Left lung (tissue), 14 donors: ENCODE data around the gene OSBPL8. TPM values are rescaled to one million over a fixed set of nuclear protein-coding genes. Genes with fewer than 3 reads are reported as not detected.

Experiments
- ATAC-seq: fragments of 200-7000 bp; cut with Tn5 transposase; one replicate; pipeline ENCODE4 v1.9.1; 2020; ENCODE audit warnings: moderate library complexity
- DNase-seq, 4 donors: peaks; one replicate each; pipeline ENCODE4 v3.0.0-alpha.2; 2013 to 2020
- H3K27ac ChIP-seq, 2 donors: fragments of 200-600 bp; sonication (generic) in 1 of 2; one replicate each; pipeline versions ENCODE4 v1.5.0 to v1.8.0; 2020 to 2021
- H3K27me3 ChIP-seq, 2 donors: fragments of 200-600 bp; sonication (generic) in 1 of 2; one replicate each; pipeline versions ENCODE4 v1.5.0 to v1.8.0; 2020 to 2021
- H3K36me3 ChIP-seq, 2 donors: fragments of 200-600 bp; sonication (generic) in 1 of 2; one replicate each; pipeline versions ENCODE4 v1.5.0 to v1.8.0; 2020 to 2021
- H3K4me1 ChIP-seq, 2 donors: fragments of 200-600 bp; one replicate each; pipeline ENCODE4 v1.8.0; 2021
- H3K4me3 ChIP-seq, 2 donors: fragments of 200-600 bp; sonication (generic) in 1 of 2; one replicate each; pipeline versions ENCODE4 v1.5.0 to v1.8.0; 2020 to 2021; ENCODE audit warnings: mild to moderate bottlenecking in 1 of 2
- H3K9me3 ChIP-seq, 2 donors: fragments of 200-600 bp; sonication (generic) in 1 of 2; one replicate each; pipeline versions ENCODE4 v1.5.0 to v1.8.0; 2020 to 2021
- intact Hi-C, 2 donors: fragments of 100-400 bp; cut with DNase I; formaldehyde crosslinking; loops; one replicate each; pipeline versions ENCODE4 v1.11.2 to v1.14.2; 2022
- long read RNA-seq, 12 donors: library from polyadenylated mRNA in 2 of 12; unstranded in 2 of 12; transcript quantifications; one replicate each; pipeline ENCODE4 v2.0.0 and lab custom pipeline, GENCODE V29; 2019 to 2026
- polyA plus RNA-seq, 6 donors: library from polyadenylated mRNA; unstranded; fragments of 120-200 nt; gene quantifications; one replicate each; pipeline ENCODE4 v1.2.1, GENCODE V29; 2013; ENCODE audit not compliant: insufficient read length in 6 of 6
- total RNA-seq, 2 donors: library from RNA; stranded (reverse); fragmentation: NEBNext Ultra II Directional; extraction: Animal tissue kit (Norgen Biotek cat#: 25700); gene quantifications; one replicate each; pipeline ENCODE4 v1.2.1, GENCODE V29; 2021
- TF ChIP-seq, protein P1 (sequence below), 2 donors: fragments of 200-600 bp; sonication (generic) in 1 of 2; IDR thresholded peaks; one replicate each; pipeline versions ENCODE4 v1.5.0 to v1.8.0; 2021; ENCODE audit warnings: antibody characterized with exemption in 2 of 2
- donor health status: DM: no; HTN: yes; CAD: no.
- donor health status: DM: no; HTN: no; CAD: no.

OSBPL8 gene, protein sequence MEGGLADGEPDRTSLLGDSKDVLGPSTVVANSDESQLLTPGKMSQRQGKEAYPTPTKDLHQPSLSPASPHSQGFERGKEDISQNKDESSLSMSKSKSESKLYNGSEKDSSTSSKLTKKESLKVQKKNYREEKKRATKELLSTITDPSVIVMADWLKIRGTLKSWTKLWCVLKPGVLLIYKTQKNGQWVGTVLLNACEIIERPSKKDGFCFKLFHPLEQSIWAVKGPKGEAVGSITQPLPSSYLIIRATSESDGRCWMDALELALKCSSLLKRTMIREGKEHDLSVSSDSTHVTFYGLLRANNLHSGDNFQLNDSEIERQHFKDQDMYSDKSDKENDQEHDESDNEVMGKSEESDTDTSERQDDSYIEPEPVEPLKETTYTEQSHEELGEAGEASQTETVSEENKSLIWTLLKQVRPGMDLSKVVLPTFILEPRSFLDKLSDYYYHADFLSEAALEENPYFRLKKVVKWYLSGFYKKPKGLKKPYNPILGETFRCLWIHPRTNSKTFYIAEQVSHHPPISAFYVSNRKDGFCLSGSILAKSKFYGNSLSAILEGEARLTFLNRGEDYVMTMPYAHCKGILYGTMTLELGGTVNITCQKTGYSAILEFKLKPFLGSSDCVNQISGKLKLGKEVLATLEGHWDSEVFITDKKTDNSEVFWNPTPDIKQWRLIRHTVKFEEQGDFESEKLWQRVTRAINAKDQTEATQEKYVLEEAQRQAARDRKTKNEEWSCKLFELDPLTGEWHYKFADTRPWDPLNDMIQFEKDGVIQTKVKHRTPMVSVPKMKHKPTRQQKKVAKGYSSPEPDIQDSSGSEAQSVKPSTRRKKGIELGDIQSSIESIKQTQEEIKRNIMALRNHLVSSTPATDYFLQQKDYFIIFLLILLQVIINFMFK
- 100 to 1,000 TPM in 1 of 2 donors, 10 to 100 TPM in 1; 83.3 to 100 TPM for total RNA-seq
- polyA plus RNA-seq, result 10 to 100 TPM; 53.9 to 65.8 (median 60.1) TPM
- long read RNA-seq, donor 1, result 0 reads
- long read RNA-seq, donor 2, partial matches to known transcripts, result 0 of 1 reads
- long read RNA-seq, donor 2, other reads (novel, unspliced or antisense), result 0 of 1 reads
- long read RNA-seq, donor 3, partial matches to known transcripts, result 0 of 1 reads
- long read RNA-seq, donor 3, other reads (novel, unspliced or antisense), result 0 of 1 reads
- long read RNA-seq, donor 4, partial matches to known transcripts, result 42 of 45 reads
- long read RNA-seq, donor 4, other reads (novel, unspliced or antisense), result 2 of 45 reads
- long read RNA-seq, donor 5, result 0 reads
- long read RNA-seq, donor 6, result 0 reads
- long read RNA-seq, donor 7, partial matches to known transcripts, result 0 of 1 reads
- long read RNA-seq, donor 7, other reads (novel, unspliced or antisense), result 0 of 1 reads
- long read RNA-seq, donor 8, partial matches to known transcripts, result 0 of 1 reads
- long read RNA-seq, donor 8, other reads (novel, unspliced or antisense), result 0 of 1 reads
- long read RNA-seq, donor 9, result 0 reads
- long read RNA-seq, donor 10, partial matches to known transcripts, result 42 of 51 reads
- long read RNA-seq, donor 10, other reads (novel, unspliced or antisense), result 7 of 51 reads
- long read RNA-seq, donor 11, result 0 reads
- long read RNA-seq, donor 12, partial matches to known transcripts, result 0 of 2 reads
- long read RNA-seq, donor 12, other reads (novel, unspliced or antisense), result 0 of 2 reads

DNA sequence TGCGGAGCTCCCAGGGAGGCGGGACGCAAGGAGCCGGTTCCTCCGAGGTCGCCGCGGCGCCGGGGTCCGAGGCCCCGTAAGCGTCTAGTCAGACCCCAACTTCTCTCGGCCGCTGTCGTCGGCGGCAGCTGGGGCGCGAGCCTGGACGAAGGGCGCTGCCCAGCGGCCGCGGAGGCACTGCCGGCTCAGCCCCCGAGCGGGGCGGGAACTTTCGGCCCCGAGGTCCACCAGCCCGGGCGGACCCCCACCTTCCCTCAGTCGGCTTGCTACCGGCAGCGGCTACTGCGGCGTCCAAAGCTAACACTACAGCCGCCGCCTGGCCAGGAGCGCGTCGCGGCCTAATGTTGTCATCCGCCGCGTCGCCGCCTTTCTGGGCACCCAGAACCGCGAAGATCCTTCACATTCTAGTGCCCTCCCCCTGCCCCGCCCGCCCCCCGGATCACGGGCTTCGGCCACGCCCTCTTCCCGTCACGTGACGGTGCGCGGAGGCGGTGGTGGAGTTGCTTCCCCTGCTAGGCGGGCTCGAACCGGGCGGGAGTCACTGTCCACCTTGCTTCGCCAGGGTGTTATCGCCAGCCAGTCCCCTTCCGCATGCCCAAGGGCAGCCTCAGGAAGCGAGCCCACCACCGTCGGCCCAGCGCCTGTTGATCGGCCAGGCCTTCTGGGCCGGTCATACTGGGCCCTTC lies at the start of gene OSBPL8:
OSBPL8 (minus strand) TSS at position 372 of the 686 bp plus-strand sequence. CDS start 72,220 bp downstream, outside the sequence.
- Histone ChIP-seq H3K9me3 (no peaks in the 10 kb centered on the region), H3K27ac (peak within 1 kb of the TSS; percentile 96 to 97), H3K4me3 (peak within 1 kb of the TSS; percentile 77 to 94), H3K27me3 (no peaks in the 10 kb centered on the region), H3K36me3 (no peaks in the 10 kb centered on the region), H3K4me1 (peaks cover 7 to 49% of the 10 kb centered on the region in 2 donors)
- TF ChIP-seq, protein P1, sequence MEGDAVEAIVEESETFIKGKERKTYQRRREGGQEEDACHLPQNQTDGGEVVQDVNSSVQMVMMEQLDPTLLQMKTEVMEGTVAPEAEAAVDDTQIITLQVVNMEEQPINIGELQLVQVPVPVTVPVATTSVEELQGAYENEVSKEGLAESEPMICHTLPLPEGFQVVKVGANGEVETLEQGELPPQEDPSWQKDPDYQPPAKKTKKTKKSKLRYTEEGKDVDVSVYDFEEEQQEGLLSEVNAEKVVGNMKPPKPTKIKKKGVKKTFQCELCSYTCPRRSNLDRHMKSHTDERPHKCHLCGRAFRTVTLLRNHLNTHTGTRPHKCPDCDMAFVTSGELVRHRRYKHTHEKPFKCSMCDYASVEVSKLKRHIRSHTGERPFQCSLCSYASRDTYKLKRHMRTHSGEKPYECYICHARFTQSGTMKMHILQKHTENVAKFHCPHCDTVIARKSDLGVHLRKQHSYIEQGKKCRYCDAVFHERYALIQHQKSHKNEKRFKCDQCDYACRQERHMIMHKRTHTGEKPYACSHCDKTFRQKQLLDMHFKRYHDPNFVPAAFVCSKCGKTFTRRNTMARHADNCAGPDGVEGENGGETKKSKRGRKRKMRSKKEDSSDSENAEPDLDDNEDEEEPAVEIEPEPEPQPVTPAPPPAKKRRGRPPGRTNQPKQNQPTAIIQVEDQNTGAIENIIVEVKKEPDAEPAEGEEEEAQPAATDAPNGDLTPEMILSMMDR (IDR thresholded peaks at IDR 0.05), result peak; percentile 19 to 26
- intact Hi-C loops, result no loop called here
- ATAC-seq (peak; percentile 95), DNase-seq (peak; percentile 94 to 99 (median 96))

DNA sequence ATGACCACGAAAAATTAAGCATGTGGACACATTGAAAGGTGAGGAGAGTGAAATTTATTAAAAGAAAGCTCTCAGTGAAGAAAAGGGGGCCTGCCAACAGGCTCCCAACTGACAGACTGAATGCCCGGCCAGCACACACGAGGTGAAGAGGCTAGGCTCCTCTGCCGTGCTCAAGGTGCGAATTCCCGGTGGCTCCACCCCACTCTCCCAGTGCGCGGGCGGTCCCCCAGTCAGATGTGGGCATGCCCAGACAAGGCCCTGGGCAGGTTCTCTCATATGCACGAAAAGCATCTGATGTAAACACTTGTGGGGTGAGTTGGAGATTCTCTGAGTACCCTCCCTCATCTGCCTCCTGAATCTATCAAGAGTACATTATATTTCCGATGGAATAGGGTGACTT lies 48.5 kb upstream of the OSBPL8 start:
- H3K27me3 ChIP-seq, result no peaks in the 10 kb centered on the region
- no peaks in the 10 kb centered on the region for H3K36me3 ChIP-seq
- DNase-seq (peak in 1 of 4 donors; percentile 68), ATAC-seq (no peak)
- TF ChIP-seq, protein P1 (IDR thresholded peaks at IDR 0.05), result no peak
- H3K9me3 ChIP-seq, result no peaks in the 10 kb centered on the region
- H3K4me3 ChIP-seq, result no peak overlapping the region
- intact Hi-C loops, result no loop called here
- no peaks in the 10 kb centered on the region for H3K4me1 ChIP-seq
- no peak overlapping the region for H3K27ac ChIP-seq

DNA sequence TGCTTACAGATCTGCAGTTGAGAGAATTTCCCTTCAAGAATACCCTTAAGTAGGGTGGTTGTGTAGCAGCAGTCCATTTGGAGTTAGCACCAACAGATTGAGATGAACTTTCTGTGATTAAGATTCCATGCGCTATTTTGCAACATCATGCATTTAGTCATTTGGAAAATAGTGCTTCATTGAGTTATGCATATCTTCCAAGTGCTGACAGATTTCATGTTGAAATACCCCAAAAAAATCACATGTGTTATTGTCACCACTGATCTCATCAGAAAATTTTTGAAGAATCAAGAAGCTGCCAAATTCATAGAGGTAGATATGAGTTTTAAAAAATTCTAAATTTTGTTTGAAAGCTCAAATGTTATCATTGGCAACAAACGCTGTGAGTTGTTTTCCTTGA lies 35.5 kb upstream of the OSBPL8 start:
- no peak overlapping the region for H3K27ac ChIP-seq
- no peaks in the 10 kb centered on the region for H3K36me3 ChIP-seq
- ATAC-seq, result no peak
- no peaks in the 10 kb centered on the region for H3K27me3 ChIP-seq
- no peak overlapping the region for H3K4me3 ChIP-seq
- TF ChIP-seq, protein P1 (IDR thresholded peaks at IDR 0.05), result no peak
- no peaks in the 10 kb centered on the region for H3K9me3 ChIP-seq
- DNase-seq, result no peak
- H3K4me1 ChIP-seq, result peaks cover 0 to 4% of the 10 kb centered on the region in 2 donors
- intact Hi-C loops, result no loop called here

DNA sequence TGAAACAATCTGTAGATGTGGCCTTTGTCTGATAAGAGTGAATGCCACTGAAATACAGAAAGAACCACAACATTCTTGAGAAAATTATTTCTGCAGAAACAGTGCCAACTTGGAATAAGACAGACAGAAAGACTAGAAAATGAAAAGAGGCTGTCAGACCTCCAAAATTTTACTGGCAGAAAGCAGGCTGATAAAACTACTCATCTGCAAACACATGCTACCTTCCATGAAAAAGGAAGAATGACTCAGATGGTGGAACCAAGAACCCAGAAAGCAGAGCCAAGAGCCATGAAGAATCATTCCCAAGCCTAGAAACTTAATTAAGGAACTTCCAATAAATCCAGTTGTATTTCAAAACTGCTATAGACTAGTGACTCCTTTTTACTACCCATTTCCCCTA lies 31.9 kb upstream of the OSBPL8 start:
- no peak overlapping the region for H3K27ac ChIP-seq
- TF ChIP-seq, protein P1 (IDR thresholded peaks at IDR 0.05), result no peak
- DNase-seq (no peak), ATAC-seq (no peak)
- no peaks in the 10 kb centered on the region for H3K9me3 ChIP-seq
- H3K4me1 ChIP-seq, result peaks cover 0 to 34% of the 10 kb centered on the region in 2 donors
- H3K36me3 ChIP-seq, result no peaks in the 10 kb centered on the region
- H3K4me3 ChIP-seq, result no peak overlapping the region
- H3K27me3 ChIP-seq, result no peaks in the 10 kb centered on the region
- intact Hi-C loops, result no loop called here
